Stimulated activated CD4-positive, alpha-beta T cell treated with anti-CD3 and anti-CD28 coated beads, TNF-alpha, amount 100 ng/mL, for 1 hour (primary cell): ENCODE data around the gene TMEM132E.
"Not testable (repeated sequence)": the region's sequence is repeated elsewhere in the genome, so short reads cannot be mapped to it uniquely, and the experiment has no call there.

Source experiments
- DNase-seq, 3 donors: peaks; one replicate each; pipeline ENCODE4 v3.0.0-alpha.2; 2020; ENCODE audit warnings: low read depth in 3 of 3, low spot score in 1 of 3

TMEM132E gene, protein sequence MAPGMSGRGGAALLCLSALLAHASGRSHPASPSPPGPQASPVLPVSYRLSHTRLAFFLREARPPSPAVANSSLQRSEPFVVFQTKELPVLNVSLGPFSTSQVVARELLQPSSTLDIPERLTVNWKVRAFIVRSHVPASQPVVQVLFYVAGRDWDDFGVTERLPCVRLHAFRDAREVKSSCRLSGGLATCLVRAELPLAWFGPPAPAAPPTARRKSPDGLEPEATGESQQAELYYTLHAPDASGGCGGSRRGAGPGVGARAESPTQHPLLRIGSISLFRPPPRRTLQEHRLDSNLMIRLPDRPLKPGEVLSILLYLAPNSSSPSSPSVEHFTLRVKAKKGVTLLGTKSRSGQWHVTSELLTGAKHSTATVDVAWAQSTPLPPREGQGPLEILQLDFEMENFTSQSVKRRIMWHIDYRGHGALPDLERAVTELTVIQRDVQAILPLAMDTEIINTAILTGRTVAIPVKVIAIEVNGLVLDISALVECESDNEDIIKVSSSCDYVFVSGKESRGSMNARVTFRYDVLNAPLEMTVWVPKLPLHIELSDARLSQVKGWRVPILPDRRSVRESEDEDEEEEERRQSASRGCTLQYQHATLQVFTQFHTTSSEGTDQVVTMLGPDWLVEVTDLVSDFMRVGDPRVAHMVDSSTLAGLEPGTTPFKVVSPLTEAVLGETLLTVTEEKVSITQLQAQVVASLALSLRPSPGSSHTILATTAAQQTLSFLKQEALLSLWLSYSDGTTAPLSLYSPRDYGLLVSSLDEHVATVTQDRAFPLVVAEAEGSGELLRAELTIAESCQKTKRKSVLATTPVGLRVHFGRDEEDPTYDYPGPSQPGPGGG (N-terminal part only)

DNA sequence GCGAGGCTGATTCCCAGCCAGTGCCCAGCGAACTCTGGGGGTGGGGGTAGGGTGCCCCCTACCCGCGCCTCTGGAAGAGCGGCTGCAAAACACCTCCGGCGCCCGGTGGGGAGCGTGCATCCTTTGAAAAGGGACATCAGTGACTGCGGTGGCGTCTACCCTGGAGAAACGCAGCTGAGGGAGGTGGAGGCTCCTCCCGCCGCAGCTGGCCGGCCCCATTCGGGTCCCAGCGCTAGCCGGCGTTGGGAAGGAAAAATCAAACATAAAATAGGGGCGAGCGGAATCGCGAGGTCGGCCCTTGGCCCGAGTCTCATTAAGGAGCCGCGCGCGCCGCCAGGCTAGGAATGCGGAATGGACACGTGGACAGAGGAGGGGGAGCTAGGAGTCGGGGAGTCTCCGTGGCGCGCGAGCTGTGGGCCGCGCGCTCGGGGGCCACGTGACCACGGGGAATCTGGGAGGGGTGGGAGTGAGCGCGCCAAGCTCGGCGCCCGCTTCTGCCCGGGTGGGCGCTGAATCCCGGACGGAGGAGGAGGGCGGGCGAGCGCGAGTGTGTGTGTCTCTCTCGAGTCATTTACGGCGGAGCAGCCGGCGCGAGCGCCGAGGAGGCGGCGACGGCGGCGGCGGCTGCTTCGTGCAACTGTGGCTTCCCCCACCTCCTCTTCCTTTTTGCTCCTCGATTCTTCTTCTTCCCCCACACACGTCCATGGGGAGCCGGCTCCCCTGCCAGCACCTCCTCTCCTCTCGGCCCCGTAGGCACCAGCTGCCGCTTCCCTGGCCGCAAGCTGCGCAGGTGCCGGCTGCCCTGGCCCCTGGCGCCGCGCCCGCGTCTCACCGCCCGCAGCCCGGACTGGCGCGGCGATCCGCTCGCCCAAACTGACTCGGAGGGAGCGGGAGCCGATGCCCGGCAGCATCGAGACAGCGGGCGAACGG, at the start of gene TMEM132E:
Gene TMEM132E (plus strand): TSS at position 566 of the 930 bp plus-strand sequence. CDS start 1,495 bp downstream, outside the sequence.
- no peak for DNase-seq

DNA sequence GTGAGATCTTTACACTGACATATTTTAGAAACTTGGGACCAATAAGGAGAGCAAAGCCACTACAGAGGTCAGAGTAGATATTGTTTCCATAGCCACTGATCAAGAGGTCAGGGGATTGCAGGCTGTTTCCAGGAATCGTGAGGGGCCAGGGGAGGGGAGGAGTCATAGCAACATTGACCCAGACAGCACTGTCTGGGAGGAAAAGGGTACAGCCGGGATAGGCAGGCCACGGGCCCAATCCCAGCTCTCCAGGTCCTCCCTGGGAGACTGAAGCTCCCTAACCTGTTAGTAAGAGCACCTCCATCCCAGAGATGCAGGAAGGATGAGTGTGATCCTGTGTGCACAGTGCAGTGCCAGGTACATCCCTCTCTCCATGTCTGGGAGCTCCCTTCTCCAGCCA, 48.5 kb upstream of the TMEM132E start:
- no peak for DNase-seq

DNA sequence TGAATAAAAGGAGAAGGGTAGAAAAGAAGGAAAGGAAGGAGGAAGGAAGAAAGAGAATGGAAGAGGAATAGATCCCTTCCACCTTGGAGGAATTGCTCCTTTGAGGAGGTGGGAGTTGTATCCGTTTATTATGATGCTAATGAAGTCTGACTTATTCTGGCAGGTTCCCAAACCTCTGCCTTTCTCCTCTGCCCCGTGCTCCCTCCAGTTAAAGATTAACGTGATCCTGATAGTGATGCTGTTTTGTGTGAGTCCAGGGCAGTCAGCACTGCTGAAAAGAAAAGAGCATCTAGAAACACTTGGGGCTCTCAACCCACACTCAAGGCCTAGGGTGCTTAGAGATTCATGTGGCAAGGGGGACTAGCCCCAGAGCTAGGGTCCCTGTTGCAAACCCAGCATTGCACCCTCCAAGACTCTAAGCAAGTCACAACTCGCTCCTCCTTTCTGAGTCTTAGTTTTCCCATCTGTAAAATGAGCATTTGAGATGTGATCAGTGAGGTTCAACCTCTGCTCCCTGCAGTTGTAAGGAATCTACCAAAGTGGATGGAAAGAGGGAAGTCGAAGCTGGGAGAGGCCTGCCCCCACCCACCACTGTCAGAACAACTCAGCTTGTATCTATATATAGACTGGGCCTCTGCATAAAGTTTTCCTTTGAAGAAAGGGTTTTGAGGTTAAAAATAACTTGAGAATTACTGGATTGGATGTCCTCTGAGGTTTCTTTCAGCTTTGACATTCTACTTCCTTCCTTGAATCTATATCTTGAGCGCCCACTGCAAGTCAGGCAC, 46.9 kb upstream of the TMEM132E start:
- no peak for DNase-seq

DNA sequence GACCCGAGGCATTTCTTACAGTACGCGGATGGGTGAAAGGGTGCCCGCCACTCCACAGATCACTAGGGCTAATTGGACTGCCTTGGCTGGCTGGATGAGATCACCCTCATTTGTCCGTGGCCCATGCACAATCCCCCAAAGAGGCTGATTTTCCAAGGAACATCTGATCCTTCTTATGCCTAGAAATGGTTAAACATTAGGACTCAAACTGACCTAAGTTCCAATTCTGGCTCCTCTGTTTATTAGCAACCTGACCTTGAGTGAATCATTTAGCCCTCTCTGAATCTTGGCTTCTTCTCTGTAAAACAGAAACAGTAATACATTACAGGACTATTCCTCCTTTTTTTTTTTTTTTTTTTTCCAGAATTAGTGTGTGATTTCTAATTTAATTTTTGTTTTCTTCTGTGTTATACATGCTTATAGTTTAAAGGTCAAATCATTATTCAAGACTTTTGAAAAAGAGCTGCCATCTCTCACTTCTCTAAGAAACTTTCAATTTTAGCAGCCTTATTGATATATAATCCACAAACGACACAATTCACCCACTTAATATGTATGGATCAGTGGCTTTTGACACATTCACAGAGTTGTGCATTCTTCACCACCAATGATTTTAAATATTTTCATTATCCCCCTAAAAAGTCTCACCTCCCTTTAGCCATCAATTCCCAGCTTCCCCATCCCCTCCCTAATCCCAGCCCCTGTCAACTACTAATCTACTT, 45.4 kb upstream of the TMEM132E start:
- no peak for DNase-seq

DNA sequence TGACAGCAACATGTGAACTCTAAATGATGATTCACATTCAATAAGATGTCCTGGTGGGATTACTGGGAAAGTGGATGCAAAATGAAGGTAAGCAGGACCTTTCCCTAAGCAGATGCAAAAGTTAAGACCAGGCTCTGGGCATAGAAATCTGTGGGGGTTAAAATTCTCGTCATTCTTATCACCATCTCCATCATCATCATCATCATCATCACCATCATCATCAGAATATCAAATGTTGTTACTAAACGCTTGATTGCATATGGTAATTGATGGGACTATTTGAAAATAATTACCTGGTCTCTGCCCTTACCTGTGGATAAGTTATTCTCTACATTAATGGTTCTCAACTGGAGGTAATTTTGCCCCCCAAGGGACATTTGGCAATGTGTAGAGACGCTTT, 41.9 kb upstream of the TMEM132E start:
- DNase-seq = no peak

DNA sequence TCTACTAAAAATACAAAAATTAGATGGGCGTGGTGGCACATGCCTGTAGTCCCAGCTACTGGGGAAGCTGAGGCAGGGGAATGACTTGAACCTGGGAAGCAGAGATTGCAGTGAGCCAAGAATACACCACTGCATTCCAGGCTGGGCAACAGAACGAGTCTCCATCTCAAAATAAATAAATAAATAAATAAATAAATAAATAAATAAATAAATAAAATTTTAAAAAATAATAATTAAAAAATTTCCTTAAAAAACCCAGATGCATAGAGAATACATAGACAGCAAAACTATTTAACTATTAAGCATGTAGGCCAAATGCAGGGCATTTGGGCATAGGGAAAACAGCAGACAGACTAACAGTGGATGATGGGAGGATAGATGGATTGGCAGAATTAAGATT, 40.8 kb upstream of the TMEM132E start:
- DNase-seq = not testable (repeated sequence)

DNA sequence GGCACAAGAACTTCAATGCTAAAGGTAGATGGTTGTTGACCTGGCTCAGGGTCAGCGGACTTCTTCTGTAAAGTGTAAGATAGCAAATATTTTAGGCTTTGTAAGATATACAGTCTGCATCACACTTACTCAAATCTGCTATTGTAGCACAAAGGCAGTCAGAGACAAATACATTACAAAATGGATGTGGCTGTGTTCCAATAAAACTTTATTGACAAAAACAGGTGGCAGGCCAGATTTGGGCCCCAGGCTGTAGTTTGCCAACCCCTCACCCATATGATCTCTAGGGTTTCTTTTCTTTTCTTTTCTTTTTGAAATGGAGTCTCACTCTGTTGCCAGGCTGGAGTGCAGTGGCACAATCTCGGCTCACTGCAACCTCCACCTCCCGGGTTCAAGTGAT, 39.5 kb upstream of the TMEM132E start:
- DNase-seq = no peak

DNA sequence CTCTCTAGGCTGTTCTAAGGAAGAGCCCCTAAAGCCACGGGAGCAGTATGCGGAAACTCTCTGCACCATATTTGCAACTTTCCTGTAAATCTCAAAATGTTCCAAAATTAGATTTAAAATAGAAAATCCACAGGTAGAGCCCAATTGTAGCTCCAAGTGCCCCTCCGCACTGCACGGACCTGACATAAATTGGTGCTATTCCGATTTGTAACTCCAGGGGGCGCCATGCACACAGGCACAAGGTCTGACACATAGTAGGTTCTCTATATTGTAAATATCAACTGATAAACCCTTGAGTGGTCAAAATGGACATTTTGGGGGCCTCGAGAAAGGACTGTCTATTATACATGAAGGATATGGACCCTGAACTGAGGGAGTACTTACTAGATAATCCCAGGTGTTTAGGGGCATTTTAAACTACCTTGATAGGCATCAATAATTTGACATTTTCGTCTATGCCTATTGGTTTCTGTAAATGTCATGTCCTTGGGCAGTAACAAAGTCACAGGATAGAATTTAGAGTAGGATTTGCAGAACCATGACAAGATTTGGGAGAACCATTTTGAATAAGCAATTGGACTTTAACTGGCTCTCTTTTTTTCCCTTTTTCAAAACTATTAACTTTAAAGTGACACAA, 36.6 kb upstream of the TMEM132E start:
- peak; percentile 5 to 21 (median 6) for DNase-seq

DNA sequence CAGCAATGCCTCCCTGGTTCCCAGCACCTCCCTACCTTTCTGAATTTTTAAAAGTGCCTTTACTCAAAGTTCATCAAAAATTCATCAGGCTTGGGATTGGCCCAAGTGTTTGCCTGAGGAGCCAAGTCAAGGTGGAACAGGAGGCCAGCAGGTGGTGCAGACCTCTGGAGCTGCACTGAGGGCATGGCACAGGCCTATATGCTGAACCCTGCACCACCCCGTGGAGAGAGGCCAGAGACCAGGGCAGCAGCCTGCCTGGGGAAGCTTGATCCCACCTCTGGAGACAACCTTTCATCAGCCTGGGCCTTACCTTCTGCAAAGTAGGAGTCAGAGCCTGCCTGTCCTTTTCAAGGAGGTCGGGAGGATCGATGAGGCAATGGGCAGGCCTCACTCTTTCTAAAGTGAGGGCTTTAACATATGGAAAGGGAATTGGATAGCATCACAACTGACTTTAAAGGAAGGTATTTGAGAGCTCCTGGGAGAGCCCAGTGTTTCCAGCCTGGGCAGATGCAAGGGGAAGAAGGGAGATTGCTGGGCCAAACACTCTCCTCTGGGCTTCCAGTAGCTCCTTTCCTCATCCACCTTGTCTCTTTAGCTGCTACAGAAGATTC, 31.8 kb upstream of the TMEM132E start:
- no peak for DNase-seq

DNA sequence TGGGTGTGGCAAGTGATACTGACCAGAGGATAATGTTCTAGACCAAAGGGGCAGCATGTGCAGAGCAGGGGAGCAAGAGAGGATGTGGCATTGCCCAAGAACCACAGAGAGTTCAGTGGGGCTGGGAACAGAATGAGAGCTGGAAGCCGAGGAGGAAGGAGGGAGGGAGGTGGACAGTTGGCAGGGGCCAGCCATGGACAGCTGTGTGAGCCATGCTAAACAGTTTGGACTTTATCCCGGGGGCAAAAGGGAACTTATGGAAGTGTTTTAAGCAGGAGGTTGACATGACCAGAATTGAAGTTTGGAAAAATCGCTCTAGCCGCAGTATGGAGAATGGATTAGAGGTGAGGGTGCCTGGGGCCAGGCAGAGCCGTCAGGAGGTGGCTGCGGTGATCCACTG, 29.4 kb upstream of the TMEM132E start:
- DNase-seq = no peak

DNA sequence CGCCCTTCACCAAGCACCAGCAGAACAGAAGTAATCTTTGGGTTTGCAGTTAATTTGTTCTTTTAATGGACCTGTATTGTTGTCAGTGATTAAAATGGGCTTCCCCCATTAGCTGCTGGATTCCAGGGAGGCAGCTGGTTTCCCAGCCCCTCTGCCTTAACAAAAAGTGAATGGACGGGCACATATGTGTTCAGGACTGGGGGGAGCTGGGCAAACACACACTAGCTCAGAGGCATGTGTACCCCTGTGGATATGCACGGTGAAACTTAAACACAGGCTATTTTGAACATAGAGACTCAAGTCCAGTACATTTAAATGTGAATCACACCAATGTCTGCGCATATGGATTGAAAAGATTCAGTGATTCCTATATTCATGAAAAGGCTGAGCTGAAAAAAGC, 25.5 kb upstream of the TMEM132E start:
- DNase-seq = no peak

DNA sequence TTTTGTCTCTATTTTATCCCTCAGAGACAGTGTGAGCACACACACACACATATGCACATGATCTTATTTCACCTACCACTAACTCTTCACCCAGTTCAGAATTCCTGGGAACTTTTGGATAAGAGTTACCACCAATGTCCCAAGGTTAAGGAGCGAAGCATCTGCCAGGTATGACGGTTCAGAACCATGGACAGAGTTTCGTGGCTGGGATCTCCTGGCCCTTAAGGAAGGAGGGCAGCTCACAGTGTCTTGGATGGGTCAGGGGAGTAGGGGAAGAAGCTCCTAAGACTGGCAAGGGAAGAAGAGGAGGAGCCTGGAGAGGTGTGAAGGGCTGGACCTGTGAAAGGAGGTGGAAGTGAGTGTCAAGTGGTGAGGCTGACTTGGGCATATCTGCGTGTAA, 23.0 kb upstream of the TMEM132E start:
- no peak for DNase-seq

DNA sequence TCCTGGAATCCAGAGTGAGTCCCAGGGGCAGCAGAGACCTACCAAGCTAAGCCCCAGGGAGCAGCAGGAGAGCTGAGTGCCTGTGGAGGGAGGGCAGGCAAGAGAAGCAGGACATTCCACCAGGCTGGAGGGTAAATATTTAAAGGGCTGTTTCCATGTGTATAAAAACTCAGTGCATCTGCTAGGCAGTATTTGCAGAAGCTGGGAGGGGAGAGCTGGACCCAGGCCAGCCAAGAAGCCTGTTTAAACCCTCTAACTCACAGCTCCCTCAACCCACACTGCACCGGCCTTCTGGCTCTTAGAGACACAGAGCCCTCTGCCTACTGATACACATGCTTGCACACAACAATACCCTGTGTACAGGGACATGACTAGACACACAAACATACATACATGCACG, 22.5 kb upstream of the TMEM132E start:
- DNase-seq = no peak

DNA sequence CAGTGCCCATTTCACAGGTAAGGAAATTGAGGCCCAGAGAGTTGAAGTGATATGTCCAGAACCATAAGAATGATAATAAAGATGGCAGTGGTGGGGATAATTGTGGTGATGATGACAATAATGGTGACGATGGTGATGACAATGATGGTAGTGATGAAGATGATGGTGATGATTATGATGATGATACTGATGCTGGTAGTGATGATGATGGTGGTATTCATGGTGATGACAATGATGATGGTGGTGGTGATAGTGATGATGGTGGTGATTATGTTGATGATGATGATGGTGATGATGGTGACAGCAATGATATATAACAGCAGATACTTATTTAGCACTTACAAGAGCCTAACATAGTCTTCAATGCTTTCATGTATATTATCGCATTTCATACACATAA, 18.1 kb upstream of the TMEM132E start:
- no peak for DNase-seq

DNA sequence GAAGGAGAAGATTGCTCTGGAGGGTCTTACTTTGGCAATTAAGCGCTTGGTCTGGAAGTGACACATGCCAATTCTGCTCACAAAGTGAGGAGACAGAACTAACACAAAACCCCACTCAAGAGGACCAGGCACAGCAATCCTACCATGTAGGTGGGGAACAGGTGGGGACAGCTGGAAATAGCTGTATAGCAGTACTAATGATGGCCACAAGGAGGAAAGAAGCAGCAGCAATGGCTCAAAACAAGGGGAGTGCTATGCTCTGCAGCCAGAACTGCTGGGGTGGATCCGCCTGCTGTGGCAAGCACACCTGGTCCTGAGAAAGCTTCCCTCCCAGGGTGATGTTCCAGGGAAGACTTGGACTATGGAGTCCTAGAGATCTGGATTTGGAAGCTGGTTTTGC, 17.0 kb upstream of the TMEM132E start:
- no peak for DNase-seq

DNA sequence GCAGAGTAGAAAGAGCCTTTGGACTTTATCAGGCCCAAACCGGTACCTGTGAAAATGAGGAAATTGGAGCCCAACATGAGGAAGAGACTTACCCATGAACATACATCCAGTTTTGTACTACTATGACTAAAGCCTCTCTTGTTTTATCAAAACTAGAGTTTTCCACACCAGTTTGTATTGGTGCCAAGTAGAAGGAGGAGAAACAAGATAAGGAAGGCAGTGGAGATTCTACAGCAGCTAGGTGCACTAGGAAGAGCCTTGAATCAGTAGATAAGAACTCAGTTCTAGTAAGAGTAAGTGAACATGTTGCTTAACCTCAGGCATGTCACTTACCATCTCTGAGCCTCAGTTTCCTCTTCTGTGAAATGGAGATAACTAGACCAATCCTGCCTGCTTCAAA, 13.7 kb upstream of the TMEM132E start:
- no peak for DNase-seq

DNA sequence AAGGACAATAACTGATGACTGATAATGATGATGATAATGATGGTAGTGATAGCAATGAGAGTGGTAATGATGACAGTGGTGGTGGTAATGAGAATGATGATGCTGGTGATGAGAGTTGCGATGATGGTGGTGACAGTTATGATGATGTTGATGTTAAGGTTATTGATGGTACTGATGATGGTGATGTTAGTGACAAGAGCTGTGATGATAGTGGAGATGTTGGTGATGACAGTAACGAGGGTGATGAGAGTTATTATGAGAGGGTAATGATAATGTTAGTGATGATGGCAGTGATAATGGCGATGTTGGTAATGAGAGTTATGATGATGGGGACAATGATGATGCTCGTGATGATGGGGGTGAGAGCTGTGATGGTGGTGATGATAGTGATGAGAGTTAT, 13.2 kb upstream of the TMEM132E start:
- DNase-seq = no peak

DNA sequence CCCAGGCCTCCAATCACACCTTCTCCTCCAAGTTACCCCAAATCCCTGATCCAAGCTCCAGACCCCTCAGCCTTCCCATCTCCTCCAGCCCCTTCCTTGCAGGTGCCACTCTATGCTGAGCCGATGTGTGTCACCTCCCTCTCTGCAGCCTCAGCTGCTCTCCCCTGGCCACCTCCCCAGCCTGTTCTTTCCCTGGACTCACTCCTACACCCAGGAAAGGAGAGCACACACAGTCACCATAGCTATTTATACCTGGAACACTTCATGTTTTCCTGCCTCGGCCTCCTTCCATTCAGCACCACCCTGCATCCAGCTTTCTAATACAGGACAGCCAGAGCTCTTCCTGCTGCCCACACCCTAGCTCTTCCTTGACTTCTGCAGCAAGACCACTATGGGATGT, 12.5 kb upstream of the TMEM132E start:
- DNase-seq = no peak
